ENCODE results near the gene EHF. TPM values are rescaled to one million over a fixed set of nuclear protein-coding genes. Genes with fewer than 3 reads are reported as not detected.

EHF gene
- total and polyA plus RNA-seq, 9 of the 15 experiments (the other 6 are each of a cell fraction or from before 2014, with no cell fraction given) = 0.04 to 0.54 (median 0.37) TPM

GRCh38 chr11:34600339-34601084, 20.4 kb upstream of the EHF start (continued):
- TF ChIP-seq ZNF830 (CRISPR knock-in tag; IDR thresholded peaks at IDR 0.05) = no peak
- TF ChIP-seq, protein P1, sequence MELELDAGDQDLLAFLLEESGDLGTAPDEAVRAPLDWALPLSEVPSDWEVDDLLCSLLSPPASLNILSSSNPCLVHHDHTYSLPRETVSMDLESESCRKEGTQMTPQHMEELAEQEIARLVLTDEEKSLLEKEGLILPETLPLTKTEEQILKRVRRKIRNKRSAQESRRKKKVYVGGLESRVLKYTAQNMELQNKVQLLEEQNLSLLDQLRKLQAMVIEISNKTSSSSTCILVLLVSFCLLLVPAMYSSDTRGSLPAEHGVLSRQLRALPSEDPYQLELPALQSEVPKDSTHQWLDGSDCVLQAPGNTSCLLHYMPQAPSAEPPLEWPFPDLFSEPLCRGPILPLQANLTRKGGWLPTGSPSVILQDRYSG (tag; conservative IDR thresholded peaks at IDR 0.05; ENCODE audit: low read depth) = no peak
- TF ChIP-seq, protein P2, sequence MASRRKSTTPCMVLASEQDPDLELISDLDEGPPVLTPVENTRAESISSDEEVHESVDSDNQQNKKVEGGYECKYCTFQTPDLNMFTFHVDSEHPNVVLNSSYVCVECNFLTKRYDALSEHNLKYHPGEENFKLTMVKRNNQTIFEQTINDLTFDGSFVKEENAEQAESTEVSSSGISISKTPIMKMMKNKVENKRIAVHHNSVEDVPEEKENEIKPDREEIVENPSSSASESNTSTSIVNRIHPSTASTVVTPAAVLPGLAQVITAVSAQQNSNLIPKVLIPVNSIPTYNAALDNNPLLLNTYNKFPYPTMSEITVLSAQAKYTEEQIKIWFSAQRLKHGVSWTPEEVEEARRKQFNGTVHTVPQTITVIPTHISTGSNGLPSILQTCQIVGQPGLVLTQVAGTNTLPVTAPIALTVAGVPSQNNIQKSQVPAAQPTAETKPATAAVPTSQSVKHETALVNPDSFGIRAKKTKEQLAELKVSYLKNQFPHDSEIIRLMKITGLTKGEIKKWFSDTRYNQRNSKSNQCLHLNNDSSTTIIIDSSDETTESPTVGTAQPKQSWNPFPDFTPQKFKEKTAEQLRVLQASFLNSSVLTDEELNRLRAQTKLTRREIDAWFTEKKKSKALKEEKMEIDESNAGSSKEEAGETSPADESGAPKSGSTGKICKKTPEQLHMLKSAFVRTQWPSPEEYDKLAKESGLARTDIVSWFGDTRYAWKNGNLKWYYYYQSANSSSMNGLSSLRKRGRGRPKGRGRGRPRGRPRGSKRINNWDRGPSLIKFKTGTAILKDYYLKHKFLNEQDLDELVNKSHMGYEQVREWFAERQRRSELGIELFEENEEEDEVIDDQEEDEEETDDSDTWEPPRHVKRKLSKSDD (conservative IDR thresholded peaks at IDR 0.05; ENCODE audit: low read length) = no peak
- peak; percentile 55; the same call in 1 of the 2 replicates for TF ChIP-seq SMARCA5 (IDR thresholded peaks at IDR 0.05)
- TF ChIP-seq NFE2L1 (tag; IDR thresholded peaks at IDR 0.05; ENCODE audit: borderline replicate concordance, low read depth) = no peak
- TF ChIP-seq BACH1 (tag; IDR thresholded peaks at IDR 0.05) = no peak
- TF ChIP-seq E2F3 (CRISPR knock-in tag; IDR thresholded peaks at IDR 0.05) = no peak
- TF ChIP-seq, protein P3, sequence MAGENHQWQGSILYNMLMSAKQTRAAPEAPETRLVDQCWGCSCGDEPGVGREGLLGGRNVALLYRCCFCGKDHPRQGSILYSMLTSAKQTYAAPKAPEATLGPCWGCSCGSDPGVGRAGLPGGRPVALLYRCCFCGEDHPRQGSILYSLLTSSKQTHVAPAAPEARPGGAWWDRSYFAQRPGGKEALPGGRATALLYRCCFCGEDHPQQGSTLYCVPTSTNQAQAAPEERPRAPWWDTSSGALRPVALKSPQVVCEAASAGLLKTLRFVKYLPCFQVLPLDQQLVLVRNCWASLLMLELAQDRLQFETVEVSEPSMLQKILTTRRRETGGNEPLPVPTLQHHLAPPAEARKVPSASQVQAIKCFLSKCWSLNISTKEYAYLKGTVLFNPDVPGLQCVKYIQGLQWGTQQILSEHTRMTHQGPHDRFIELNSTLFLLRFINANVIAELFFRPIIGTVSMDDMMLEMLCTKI (IDR thresholded peaks at IDR 0.05; ENCODE audit: partially characterized antibody) = no peak
- no peak for TF ChIP-seq ZNF282 (CRISPR knock-in tag; IDR thresholded peaks at IDR 0.05)
- no peak for TF ChIP-seq TSC22D4 (tag; IDR thresholded peaks at IDR 0.05)
- peak; percentile 73 for TF ChIP-seq NEUROD1 (IDR thresholded peaks at IDR 0.05; ENCODE audit: borderline replicate concordance, low read depth, low read length, partially characterized antibody)
- TF ChIP-seq, protein P4, sequence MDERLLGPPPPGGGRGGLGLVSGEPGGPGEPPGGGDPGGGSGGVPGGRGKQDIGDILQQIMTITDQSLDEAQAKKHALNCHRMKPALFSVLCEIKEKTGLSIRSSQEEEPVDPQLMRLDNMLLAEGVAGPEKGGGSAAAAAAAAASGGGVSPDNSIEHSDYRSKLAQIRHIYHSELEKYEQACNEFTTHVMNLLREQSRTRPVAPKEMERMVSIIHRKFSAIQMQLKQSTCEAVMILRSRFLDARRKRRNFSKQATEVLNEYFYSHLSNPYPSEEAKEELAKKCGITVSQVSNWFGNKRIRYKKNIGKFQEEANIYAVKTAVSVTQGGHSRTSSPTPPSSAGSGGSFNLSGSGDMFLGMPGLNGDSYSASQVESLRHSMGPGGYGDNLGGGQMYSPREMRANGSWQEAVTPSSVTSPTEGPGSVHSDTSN (CRISPR knock-in tag; IDR thresholded peaks at IDR 0.05; ENCODE audit: low read depth) = no peak
- TF ChIP-seq, protein P4 (tag; conservative IDR thresholded peaks at IDR 0.05; ENCODE audit: low read depth) = peak; percentile 64
- no peak for TF ChIP-seq HNRNPLL (IDR thresholded peaks at IDR 0.05; ENCODE audit: low read depth, low read length, poor library complexity, severe bottlenecking)
- no peak for TF ChIP-seq SMAD3 (CRISPR knock-in tag; conservative IDR thresholded peaks at IDR 0.05)
- no peak for TF ChIP-seq IFI16 (CRISPR knock-in tag; IDR thresholded peaks at IDR 0.05)
- TF ChIP-seq LARP7 (IDR thresholded peaks at IDR 0.05) = no peak

Data from K562 (cell line).